LNCaP clone FGC (cell line): ENCODE data around the gene CTSO.

Source experiments
- DNase-seq: peaks from one replicate; pipeline ENCODE4 v3.0.0-alpha.2; 2011; ENCODE audit warnings: low read depth
- H3K4me3 ChIP-seq: 2 replicates; pipeline ENCODE4 v1.5.1; 2011; ENCODE audit warnings: mild to moderate bottlenecking, low read depth, low read length, control low read depth
- CTCF ChIP-seq: IDR thresholded peaks from 2 replicates; pipeline ENCODE4 v1.5.1; 2012; ENCODE audit warnings: mild to moderate bottlenecking; ENCODE audit not compliant: control insufficient read depth, insufficient read depth; ENCODE audit errors: extremely low read depth

CTSO gene

GRCh38 chr4:155959417-155959816 is 5.8 kb upstream of the CTSO start:
- no peak for DNase-seq
- H3K4me3 ChIP-seq: no peak overlapping the region
- no peak for TF ChIP-seq CTCF

GRCh38 chr4:155956461-155956860 is 2.8 kb upstream of the CTSO start:
- no peak for TF ChIP-seq CTCF
- DNase-seq: no peak
- H3K4me3 ChIP-seq: no peak overlapping the region

GRCh38 chr4:155954939-155955338 is 1.3 kb upstream of the CTSO start:
- no peak for TF ChIP-seq CTCF
- no peak for DNase-seq

GRCh38 chr4:155954118-155954685 is 536 bp upstream of the CTSO start:
- DNase-seq: no peak
- H3K4me3 ChIP-seq: peak overlapping the region; percentile 71
- TF ChIP-seq CTCF: no peak

More at GRCh38 chr4:155954939-155955338, 1.3 kb upstream of the CTSO start:
- no peak overlapping the region for H3K4me3 ChIP-seq

GRCh38 chr4:155952501-155952901 is 1.2 kb downstream of the CTSO start:
- DNase-seq: no peak
- no peak for TF ChIP-seq CTCF
- no peak overlapping the region for H3K4me3 ChIP-seq

- no peak for DNase-seq
- TF ChIP-seq CTCF: no peak
- no peak overlapping the region for H3K4me3 ChIP-seq
These were observed 3.2 kb downstream of the CTSO start for GRCh38 chr4:155950461-155950860.

GRCh38 chr4:155948541-155948940 is 5.1 kb downstream of the CTSO start:
- no peak overlapping the region for H3K4me3 ChIP-seq
- no peak for TF ChIP-seq CTCF
- no peak for DNase-seq
